ENCODE measurements around the gene TASOR. TPM values are rescaled to one million over a fixed set of nuclear protein-coding genes. Genes with fewer than 3 reads are reported as not detected.

The TASOR gene, protein sequence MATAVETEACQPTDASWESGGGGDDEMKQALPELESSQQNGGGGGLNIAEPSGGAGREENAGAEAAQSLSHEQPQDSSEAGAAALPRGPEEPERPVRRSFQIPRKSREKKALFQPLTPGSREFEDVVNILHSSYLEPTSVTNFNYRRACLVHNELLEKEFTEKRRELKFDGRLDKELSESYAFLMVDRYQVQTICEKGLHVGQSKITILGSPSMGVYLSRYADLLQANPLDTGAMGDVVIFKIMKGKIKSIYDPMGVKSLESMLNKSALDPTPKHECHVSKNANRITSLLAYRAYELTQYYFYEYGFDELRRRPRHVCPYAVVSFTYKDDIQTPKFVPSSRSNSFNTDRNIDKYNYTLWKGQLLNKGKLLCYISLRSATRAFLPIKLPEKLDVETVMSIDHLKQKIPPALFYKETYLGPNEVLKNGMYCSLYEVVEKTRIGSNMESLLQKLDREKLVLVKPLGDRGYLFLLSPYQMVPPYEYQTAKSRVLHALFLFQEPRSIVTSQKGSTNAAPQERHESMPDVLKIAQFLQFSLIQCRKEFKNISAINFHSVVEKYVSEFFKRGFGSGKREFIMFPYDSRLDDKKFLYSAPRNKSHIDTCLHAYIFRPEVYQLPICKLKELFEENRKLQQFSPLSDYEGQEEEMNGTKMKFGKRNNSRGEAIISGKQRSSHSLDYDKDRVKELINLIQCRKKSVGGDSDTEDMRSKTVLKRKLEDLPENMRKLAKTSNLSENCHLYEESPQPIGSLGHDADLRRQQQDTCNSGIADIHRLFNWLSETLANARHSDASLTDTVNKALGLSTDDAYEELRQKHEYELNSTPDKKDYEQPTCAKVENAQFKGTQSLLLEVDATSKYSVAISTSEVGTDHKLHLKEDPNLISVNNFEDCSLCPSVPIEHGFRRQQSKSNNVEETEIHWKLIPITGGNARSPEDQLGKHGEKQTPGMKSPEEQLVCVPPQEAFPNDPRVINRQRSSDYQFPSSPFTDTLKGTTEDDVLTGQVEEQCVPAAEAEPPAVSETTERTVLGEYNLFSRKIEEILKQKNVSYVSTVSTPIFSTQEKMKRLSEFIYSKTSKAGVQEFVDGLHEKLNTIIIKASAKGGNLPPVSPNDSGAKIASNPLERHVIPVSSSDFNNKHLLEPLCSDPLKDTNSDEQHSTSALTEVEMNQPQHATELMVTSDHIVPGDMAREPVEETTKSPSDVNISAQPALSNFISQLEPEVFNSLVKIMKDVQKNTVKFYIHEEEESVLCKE (N-terminal part only)
- 54.2 and 64.2 TPM in 2 replicates for total RNA-seq (ENCODE audit: low replicate concordance)

GRCh38 chr3:56683122-56683817 lies at the start of gene TASOR:
TASOR (minus strand) TSS chr3:56683265; CDS start chr3:56683006, 259 bp downstream.

Other genes starting within 250 kb of the TASOR start
- gene ERC2, start 214.8 kb downstream of the TASOR start, total RNA-seq (ENCODE audit: low replicate concordance): 0.47 TPM in 1 of 2 replicates, not detected in the other
- gene CCDC66, start 126.1 kb downstream of the TASOR start, total RNA-seq (ENCODE audit: low replicate concordance): 14.1 and 18.8 TPM in 2 replicates
- gene ARHGEF3, start 118.7 kb upstream of the TASOR start, total RNA-seq (ENCODE audit: low replicate concordance): 23.4 and 40.4 TPM in 2 replicates

All from smooth muscle cell of the coronary artery (primary cell).